HG02852 (cell line): ENCODE measurements around the gene CTNNA2.

Experiments used
- ATAC-seq: cut with Tn5 transposase; IDR thresholded peaks from one replicate; pipeline ENCODE4 v1.9.1; 2021; ENCODE audit warnings: mild to moderate bottlenecking, moderate library complexity; ENCODE audit not compliant: unreplicated experiment

The CTNNA2 gene

DNA sequence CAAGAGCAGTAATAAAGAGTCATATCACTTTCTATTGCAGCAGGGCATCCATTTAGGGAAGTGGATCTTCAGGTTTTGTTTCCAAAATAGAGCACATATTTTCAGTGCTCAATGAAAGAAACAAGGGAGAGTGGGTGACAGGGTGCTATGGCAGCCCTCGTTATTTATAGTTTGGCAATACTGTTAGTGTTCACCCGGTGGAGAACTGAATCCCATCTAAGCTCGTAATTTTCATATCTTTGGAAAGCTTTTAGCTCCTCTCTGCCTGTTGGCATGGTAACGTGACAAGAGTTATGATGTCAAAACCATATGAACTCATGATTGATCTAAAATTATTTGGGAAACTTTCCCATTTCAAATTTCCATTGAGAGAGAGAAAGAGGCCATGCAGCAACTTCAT, 459.8 kb downstream of the CTNNA2 start:
- no peak for ATAC-seq

DNA sequence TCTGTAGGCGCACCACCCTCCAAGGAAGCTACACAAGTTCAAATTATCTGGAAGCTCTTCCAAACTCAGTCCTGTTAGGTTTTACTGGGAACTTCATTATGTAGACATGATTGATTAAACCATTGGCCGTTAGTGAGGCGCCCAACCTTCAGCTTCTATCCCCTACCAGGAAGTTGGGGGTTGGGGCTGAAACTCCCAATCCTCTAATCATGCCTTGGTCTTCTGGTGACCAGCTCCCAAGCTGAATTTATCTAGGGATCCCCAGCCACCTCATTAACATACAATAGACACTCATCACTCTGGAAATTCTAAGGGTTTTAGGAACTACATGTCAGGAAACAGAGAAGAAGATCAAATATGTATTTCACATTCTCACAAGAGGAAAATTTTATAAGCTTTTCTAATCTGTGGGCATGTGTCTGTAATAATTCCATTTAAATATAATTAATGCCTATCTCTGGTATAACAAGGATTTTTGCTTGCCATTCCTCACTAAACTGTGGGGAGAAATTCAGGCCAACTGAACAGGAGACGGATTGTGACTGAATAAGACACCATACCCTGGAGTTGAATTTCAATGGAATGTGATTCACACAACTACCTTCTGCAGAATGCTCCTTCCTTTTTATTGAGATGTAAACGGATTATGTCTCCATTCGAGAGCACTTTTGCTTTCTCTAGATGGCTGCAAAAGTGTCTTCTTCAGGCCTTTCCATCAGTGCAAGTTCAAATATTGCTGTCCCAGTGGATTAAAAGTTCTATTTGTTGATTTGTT, 463.1 kb downstream of the CTNNA2 start:
- ATAC-seq, result no peak

- no peak for ATAC-seq
Measured at GRCh38 chr2:79977792-79978191, 464.9 kb downstream of the CTNNA2 start.

GRCh38 chr2:79980116-79980515, 467.3 kb downstream of the CTNNA2 start:
- no peak for ATAC-seq

- no peak for ATAC-seq
Measured at GRCh38 chr2:79980816-79981215, 468.0 kb downstream of the CTNNA2 start.

- no peak for ATAC-seq
Measured at GRCh38 chr2:79981316-79981715, 468.5 kb downstream of the CTNNA2 start.

- no peak for ATAC-seq
Measured at GRCh38 chr2:79982445-79982844, 469.6 kb downstream of the CTNNA2 start.

GRCh38 chr2:79984476-79984875, 471.6 kb downstream of the CTNNA2 start:
- ATAC-seq, result no peak

DNA sequence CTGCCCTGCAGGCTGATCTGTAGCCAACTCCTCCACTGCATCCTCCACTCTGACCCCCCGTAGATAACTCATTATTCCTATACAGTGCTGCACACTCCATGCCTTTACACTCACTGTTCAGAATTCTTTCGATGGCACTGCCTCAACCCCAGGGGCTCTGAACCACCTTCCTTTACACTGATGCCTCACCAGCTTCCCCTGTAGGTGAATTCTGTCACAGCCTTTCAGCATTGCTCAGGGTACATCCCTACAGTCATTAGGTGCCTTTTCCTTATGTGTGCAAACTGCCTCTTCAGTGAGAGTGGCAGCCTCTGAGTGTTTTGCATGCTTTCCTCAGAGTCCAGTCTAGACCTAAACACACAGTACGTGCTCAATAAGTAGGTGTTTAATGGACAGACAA, 472.3 kb downstream of the CTNNA2 start:
- no peak for ATAC-seq

- no peak for ATAC-seq
Measured at GRCh38 chr2:79985571-79985970, 472.7 kb downstream of the CTNNA2 start.

DNA sequence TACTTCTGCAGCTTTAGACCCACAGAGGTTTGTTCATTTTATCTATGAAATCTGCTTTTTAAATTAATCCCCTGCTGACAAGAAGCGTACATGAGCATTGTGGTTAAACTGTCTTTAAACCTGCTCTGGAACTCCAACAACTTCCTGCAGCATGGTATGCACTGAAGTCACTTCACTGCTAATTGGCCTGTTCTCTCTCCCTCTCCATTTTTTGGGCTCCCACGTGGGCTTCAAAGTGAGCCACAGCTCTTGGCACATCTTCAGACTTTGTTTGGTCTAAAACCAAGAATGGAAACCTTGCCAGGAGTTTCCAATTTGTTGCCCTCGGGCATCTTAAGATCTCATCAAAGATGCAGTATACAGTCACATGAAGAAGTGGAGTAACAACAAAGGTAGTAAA, 480.3 kb downstream of the CTNNA2 start:
- ATAC-seq, result no peak

GRCh38 chr2:79994161-79994560, 481.3 kb downstream of the CTNNA2 start:
- ATAC-seq, result no peak

DNA sequence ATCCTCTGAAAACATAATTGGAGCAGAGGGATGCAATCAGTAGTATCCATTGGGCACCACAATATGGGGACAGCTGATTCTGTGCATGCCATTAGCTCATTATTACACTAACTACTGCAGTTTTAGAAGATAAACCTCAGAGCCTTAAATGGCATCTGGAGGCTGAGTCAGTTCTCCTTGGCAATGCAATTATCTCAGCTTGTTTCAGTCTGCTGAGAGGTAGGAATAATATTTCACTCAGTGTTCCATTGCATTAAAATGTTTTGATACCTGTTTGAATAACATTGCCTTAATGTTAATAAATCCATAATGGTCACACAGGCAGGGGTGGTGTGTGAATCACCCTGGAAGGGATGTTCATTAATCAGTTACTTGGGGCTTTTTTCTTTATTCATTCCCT, 482.1 kb downstream of the CTNNA2 start:
- ATAC-seq, result no peak

GRCh38 chr2:79996709-79997108, 483.9 kb downstream of the CTNNA2 start:
- ATAC-seq, result no peak

DNA sequence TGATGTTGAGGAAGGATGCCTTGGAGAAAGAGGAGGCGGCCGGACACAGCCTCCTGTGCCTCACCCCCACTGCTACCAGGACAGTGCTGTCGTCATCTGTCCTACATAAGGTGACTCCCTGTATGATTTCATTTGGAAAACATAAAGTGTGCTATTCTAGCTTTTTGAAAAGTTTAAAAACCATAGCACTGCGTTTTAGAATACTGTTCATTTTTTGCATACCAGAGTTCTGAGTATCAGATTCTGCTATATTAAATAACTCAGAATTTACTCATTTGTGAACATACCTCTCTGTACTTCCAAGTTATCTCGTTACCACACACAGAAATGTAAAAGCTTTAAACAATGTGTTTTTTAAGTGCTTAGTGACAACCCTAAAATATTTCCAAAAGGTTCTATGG, 488.9 kb downstream of the CTNNA2 start:
- ATAC-seq, result no peak

GRCh38 chr2:80002112-80002511, 489.3 kb downstream of the CTNNA2 start:
- ATAC-seq, result no peak

DNA sequence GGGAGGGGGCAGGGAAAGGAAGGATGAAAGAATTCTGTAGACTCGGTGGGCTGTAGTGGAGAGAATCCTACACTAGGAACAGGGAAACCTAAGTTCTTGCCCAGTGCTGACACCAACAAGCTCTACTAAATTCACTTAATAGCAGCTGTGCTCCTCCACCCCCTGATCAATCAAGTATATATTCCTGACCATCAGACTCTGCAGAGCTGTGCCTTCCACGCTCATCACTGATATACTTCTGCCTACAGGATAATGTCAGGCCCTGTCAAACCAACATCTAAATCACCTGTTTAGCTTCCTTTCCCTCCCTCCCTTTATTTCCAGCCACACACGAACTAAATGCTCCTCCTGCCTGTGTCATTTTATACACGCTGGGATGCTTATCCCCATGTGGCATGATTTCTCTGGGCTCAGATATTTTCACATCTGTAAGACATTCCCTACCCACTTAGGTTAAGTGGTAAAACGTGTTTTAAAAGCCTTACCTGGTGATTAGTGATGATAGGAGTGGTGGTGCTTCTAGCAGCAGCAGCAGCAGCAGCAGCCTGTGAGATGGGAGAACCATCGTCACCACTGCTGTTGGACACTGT, 489.8 kb downstream of the CTNNA2 start:
- no peak for ATAC-seq

DNA sequence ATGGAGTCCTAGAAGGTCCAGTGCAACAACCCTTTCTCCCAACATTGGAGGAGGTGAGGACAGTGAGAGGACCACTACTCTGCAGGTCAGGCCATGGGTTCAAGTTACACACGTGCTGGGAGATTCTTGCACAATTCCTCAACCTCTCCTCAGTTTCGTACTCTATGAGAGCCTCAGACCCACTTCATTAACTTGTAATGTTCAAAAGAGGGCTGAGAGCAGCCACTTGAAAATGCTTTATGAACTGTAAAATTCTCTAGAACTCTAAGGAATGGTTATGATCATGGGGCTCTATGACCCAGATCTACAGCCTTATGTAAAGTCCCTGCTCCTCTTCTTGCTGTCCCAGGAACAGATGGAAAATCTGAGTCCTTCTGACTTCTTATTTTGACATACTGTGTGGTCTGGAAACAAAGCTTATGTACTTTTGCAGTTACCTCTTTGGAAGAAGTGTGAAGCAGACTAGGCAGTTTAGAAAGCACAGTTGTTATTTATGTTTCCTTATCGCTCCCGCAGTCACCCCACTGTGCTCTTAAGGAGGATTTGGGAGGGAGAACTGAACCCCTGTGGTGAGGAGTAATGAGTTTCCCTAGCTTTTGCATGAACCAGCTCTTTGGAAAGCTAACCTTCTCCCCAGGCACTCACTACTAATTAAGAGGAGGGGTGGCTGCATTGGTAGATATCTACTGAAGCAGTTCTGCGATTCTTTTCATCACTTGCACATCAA, 495.1 kb downstream of the CTNNA2 start:
- no peak for ATAC-seq

DNA sequence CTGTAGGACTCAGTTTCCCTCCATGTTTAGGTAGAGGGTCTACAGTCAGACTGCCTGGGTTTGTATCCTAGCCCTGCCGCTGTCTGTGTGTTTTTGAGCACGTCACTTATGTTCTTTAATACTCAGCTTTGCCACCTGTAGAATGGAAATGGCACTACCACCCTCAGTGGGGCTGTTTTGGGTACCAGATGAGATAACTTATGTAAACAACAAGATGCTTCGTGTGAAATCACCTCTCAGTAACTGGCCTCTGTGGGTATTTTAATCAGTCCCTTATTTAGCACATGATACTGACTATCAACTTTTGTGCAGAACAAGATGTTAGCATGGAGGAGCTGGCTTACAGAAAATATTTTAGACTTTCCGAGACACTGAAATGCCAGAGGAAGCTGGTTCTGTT, 495.7 kb downstream of the CTNNA2 start:
- ATAC-seq, result no peak

DNA sequence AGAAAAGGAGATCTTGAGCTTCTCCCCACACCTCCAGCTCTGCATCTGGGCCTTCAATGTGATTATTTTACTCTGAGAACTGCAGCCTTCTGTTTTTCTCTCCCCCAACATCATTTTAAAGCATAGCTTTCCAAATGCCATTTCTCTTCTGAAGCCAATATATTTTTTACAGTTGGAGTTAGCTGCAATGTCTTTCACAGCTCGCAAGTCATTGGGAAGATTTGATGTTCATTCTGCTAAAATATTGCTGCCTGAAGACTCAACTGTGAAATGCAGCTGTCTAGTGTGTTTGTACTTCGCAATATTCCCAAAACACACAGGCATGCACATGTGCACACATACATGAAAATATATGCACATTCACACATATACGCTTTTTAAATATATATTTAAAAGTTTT, 496.4 kb downstream of the CTNNA2 start:
- no peak for ATAC-seq

DNA sequence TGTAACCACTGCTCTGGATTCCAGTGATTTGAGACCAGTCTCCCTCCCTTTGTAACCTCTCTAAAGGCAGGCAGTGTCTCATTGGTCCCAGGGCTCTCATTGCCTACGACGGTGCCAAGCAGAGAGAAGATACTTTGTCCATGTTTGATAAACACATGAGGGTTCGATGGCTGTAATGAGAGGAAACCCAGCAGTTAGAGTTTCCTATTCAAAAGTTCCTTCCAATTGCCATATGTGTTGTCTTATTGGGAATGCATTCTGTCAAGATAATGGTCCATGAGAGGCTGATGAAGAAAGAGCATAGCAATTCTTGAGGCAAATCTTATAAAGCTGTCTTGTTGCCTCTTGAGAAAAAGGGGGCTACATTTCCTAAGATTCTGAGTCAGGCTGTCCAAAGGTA, 499.2 kb downstream of the CTNNA2 start:
- ATAC-seq, result no peak

GRCh38 chr2:80014637-80015036, 501.8 kb downstream of the CTNNA2 start:
- ATAC-seq, result no peak
